Fibroblast of villous mesenchyme (primary cell): ENCODE measurements around the gene OSBPL3. TPM values are rescaled to one million over a fixed set of nuclear protein-coding genes. Genes with fewer than 3 reads are reported as not detected.

Experiments used
- DNase-seq: peaks from one replicate; pipeline ENCODE4 v3.0.0-alpha.2; 2010; ENCODE audit warnings: low read depth
- H3K4me3 ChIP-seq: 2 replicates; pipeline ENCODE4 v1.5.1; 2011; ENCODE audit warnings: low read depth, mild to moderate bottlenecking, low read length
- CTCF ChIP-seq: IDR thresholded peaks from 2 replicates; pipeline ENCODE4 v1.5.1; 2012; ENCODE audit warnings: low read depth, mild to moderate bottlenecking, low read length; ENCODE audit not compliant: insufficient read depth
- total RNA-seq: library from RNA; depleted of rRNA; stranded (reverse); fragments of >200 nt; gene quantifications from 2 replicates; pipeline ENCODE4 v1.2.3, GENCODE V29; 2012

OSBPL3 gene
- total RNA-seq, 1 donor: 39.3 TPM

- H3K4me3 ChIP-seq: no peak overlapping the region
- TF ChIP-seq CTCF: no peak
- no peak for DNase-seq
These were observed 163.1 kb downstream of the OSBPL3 start for GRCh38 chr7:24816868-24817267.

- H3K4me3 ChIP-seq: no peak overlapping the region
- DNase-seq: peak; percentile 52
- TF ChIP-seq CTCF: peak; percentile 86
These were observed 167.6 kb downstream of the OSBPL3 start for GRCh38 chr7:24812305-24812945.

GRCh38 chr7:24808518-24808917, 171.5 kb downstream of the OSBPL3 start:
- TF ChIP-seq CTCF: no peak
- no peak overlapping the region for H3K4me3 ChIP-seq
- DNase-seq: no peak

GRCh38 chr7:24802300-24802699, 177.7 kb downstream of the OSBPL3 start:
- DNase-seq: no peak
- no peak overlapping the region for H3K4me3 ChIP-seq
- TF ChIP-seq CTCF: no peak

- H3K4me3 ChIP-seq: no peak overlapping the region
- no peak for TF ChIP-seq CTCF
- DNase-seq: no peak
These were observed 178.1 kb downstream of the OSBPL3 start for GRCh38 chr7:24801883-24802282.

- no peak overlapping the region for H3K4me3 ChIP-seq
- no peak for TF ChIP-seq CTCF
- no peak for DNase-seq
These were observed 179.3 kb downstream of the OSBPL3 start for GRCh38 chr7:24800667-24801066.

GRCh38 chr7:24800073-24800472, 179.9 kb downstream of the OSBPL3 start:
- no peak overlapping the region for H3K4me3 ChIP-seq

More at GRCh38 chr7:24800073-24800472, 179.9 kb downstream of the OSBPL3 start:
- no peak for DNase-seq
- no peak for TF ChIP-seq CTCF
